NCI-H526 treated with DMSO at 0.1 percent for 48 hours (cell line): ENCODE results near the gene DTNB.
"Not testable (repeated sequence)": the region's sequence is repeated elsewhere in the genome, so short reads cannot be mapped to it uniquely, and the experiment has no call there.

Experiments
- DNase-seq: peaks from one replicate; lab custom pipeline; 2025; lab: John Stamatoyannopoulos, UW

The DTNB gene

GRCh38 chr2:25623361-25623760 is 50.0 kb downstream of the DTNB start:
- DNase-seq = no peak

GRCh38 chr2:25620711-25621110 is 52.7 kb downstream of the DTNB start:
- no peak for DNase-seq

GRCh38 chr2:25620077-25620476 is 53.3 kb downstream of the DTNB start:
- DNase-seq = no peak

GRCh38 chr2:25619185-25619584 is 54.2 kb downstream of the DTNB start:
- no peak for DNase-seq

- peak; percentile 93 for DNase-seq
Observed at GRCh38 chr2:25618676-25619075, 54.7 kb downstream of the DTNB start.

GRCh38 chr2:25617948-25618646 is 55.3 kb downstream of the DTNB start:
- no peak for DNase-seq

- no peak for DNase-seq
Observed at GRCh38 chr2:25615920-25616319, 57.5 kb downstream of the DTNB start.

GRCh38 chr2:25615386-25615785 is 58.0 kb downstream of the DTNB start:
- no peak for DNase-seq

GRCh38 chr2:25614711-25615110 is 58.7 kb downstream of the DTNB start:
- DNase-seq = no peak

GRCh38 chr2:25608718-25609117 is 64.7 kb downstream of the DTNB start:
- no peak for DNase-seq

GRCh38 chr2:25606892-25607291 is 66.5 kb downstream of the DTNB start:
- DNase-seq = peak; percentile 6

- no peak for DNase-seq
Observed at GRCh38 chr2:25602333-25602723, 71.0 kb downstream of the DTNB start.

- not testable (repeated sequence) for DNase-seq
Observed at GRCh38 chr2:25601711-25602332, 71.6 kb downstream of the DTNB start.

GRCh38 chr2:25598911-25599310 is 74.5 kb downstream of the DTNB start:
- no peak for DNase-seq

GRCh38 chr2:25598332-25598731 is 75.0 kb downstream of the DTNB start:
- DNase-seq = no peak

GRCh38 chr2:25597881-25598280 is 75.5 kb downstream of the DTNB start:
- DNase-seq = no peak

GRCh38 chr2:25596516-25597244 is 76.7 kb downstream of the DTNB start:
- no peak for DNase-seq

- no peak for DNase-seq
Observed at GRCh38 chr2:25595393-25595792, 78.0 kb downstream of the DTNB start.

- no peak for DNase-seq
Observed at GRCh38 chr2:25594991-25595390, 78.4 kb downstream of the DTNB start.

GRCh38 chr2:25592766-25593292 is 80.5 kb downstream of the DTNB start:
- no peak for DNase-seq

GRCh38 chr2:25590921-25591505 is 82.4 kb downstream of the DTNB start:
- DNase-seq = no peak

GRCh38 chr2:25589676-25590205 is 83.6 kb downstream of the DTNB start:
- DNase-seq = no peak
